MM.1S (cell line): ENCODE data around the gene PRICKLE3.

Experiments used
- CTCF ChIP-seq: fragments of 300-600 bp; sonication (generic); IDR thresholded peaks from 2 replicates; pipeline ENCODE4 v1.5.1; 2016; ENCODE audit warnings: antibody characterized with exemption, low read length, mixed read lengths
- EZH2 ChIP-seq: fragments of 300-600 bp; sonication (generic); optimal IDR thresholded peaks from 2 replicates; pipeline ENCODE3; 2017; ENCODE audit warnings: low read depth, mild to moderate bottlenecking, antibody characterized with exemption, low read length, mixed read lengths
- EZH2phosphoT487 ChIP-seq: fragments of 300-600 bp; sonication (generic); IDR thresholded peaks from 2 replicates; pipeline ENCODE4 v1.6.1; 2018; ENCODE audit warnings: antibody characterized with exemption, low read length

GRCh38 chrX:49175435-49176274 is 10.5 kb downstream of the PRICKLE3 start:
- TF ChIP-seq CTCF (no peak), EZH2 (no peak), EZH2phosphoT487 (no peak)
